NCI-H2081 treated with DMSO at 0.1 percent for 48 hours (cell line): ENCODE measurements around the gene DMRT1.

ENCODE experiments used
- DNase-seq: peaks from one replicate; lab custom pipeline; 2025; lab: John Stamatoyannopoulos, UW

The DMRT1 gene

GRCh38 chr9:971901-972500, 130.5 kb downstream of the DMRT1 start:
- DNase-seq = no peak

DNA sequence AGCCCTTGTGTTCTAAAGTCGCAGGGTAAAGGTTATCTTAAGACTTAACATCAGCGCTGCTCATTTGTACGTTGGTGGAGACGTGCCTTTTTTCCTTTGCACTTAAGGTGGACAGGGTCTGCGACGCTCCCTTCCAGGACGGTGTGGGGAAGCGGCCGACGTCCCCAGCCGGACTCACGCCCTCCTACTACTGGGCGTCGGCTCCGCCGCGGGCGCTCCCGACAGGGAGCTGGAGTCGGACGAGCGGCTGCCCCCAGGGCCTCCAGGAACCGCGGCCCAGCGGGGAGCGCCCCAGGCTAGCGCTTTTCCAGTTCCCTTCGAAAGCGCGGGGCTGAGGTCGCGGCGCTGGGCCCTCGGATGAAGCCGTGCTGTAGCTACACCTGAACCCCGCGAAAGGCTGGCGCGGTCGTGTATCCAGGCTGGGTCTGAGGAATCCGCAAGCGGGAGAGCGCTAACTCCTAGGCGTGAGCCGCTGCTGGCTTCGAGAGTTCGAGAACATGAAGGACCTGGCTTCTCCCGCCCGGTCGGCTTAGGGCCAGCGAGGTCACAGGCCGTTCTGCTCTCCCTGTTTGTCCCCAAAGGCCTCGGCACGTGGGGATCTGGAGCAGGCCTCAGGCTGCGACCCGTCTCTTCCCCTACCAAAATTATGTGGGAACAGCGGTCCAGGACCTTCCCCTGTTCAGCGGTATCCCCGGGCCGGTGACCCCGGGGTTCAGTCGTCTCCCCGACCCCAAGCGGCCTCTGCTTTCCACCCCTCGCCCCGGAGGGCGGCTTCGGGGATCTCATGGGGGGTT, 131.2 kb downstream of the DMRT1 start:
- DNase-seq = no peak

DNA sequence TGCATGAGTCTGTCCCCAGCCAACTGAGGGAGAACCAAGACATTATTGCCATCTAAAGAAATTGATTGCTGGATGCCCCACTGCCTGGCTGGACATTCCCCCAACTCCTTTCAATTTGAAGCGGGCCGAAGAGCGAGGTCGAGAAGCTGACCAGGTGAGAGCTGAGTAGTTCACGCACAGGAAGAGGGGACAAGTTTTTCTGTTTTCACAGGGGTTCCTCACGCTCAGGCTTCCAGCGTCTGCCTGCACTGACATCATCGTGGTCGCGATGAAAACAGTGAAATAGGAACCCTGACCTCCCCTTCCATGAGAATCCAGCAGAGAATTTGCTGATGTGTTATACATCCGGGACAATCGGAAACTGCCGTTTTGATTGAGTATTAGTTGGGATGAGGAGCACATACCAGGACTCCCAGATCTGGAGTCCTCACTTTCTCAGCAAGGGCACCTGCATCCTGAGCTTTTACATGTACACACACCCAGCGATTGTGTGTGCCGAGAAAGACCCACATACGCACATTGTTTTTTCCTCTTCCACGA, 131.9 kb downstream of the DMRT1 start:
- no peak for DNase-seq

DNA sequence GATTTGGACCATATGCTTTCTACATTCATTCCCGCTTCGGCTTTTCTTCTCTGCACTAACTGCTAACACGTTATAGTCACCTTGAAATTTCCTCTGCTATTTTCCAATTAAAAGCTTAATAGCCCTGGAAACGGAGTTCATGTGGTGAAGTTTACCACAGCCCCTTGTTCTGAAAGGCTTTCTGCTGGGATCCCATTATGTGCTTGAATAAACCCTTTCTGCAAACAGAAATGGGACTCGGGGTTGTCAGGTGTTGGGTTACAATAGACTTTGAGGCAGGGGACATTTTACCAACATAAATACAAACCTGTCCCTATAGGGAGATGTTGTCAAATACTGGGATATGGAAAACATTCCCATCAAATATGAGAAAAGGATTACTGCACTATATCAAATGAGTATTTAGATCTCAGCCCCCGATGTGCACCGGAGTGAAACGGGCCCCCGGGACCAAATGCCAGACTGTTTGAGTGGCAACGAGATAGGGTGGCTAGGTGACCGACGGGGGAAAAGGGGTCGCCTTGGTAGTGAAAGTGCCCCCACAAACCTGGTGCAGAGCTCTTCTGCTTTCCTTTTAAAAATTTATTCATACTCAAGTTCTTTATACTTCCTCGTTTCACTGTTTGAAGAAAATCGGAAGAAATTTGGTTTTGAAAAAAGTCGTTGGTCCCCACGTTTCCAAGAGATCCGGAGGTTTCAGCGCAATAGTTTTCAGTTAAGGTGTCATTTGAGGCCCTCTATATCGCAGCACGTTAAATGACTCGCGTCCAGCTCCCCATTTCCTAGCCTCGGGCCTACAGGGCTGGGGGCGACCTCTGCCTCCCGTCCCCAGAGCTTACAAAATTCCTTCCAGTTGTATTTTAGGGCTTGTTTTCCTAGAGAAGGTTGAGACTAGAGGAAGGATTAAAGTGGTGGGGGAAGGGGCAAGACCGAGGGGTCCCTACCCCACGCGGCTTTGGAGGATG, 132.8 kb downstream of the DMRT1 start:
- DNase-seq = no peak

DNA sequence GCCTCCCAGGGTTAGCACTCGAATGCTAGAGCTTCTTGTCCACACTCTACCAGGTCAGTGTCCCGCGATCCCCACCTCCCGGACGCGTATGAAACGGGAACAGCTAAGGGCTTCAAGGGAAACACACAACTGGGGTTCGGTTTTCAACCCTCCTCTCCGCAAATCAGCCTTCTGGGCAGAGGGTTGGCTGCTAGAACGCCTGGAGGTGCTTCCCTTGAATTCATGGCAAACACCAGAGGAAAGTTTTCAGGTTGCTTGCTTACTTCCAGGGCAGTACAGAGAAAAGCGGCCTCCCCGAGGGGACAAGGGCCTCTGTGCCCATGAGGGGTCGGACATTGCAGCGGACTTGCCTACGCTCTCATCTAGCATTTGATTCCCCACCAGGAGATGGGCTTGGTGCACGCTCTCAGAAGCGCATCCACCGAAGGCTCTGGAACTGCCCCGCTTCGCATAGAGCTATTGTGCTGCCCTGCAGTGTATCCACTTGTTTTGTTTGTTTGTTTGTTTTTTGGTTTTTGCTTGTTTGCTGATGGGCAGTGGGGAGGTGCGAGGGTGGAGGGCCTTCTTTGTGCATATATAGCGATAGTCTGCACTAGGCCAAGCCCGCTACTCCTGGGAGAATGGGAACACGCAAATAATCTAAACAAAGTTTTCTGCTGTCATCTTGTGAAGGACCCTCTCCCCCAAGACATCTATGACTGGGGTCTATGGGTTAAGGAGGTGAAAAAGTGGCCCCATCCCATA, 133.7 kb downstream of the DMRT1 start:
- DNase-seq = no peak

- no peak for DNase-seq
Measured at GRCh38 chr9:975740-976257, 134.3 kb downstream of the DMRT1 start.

DNA sequence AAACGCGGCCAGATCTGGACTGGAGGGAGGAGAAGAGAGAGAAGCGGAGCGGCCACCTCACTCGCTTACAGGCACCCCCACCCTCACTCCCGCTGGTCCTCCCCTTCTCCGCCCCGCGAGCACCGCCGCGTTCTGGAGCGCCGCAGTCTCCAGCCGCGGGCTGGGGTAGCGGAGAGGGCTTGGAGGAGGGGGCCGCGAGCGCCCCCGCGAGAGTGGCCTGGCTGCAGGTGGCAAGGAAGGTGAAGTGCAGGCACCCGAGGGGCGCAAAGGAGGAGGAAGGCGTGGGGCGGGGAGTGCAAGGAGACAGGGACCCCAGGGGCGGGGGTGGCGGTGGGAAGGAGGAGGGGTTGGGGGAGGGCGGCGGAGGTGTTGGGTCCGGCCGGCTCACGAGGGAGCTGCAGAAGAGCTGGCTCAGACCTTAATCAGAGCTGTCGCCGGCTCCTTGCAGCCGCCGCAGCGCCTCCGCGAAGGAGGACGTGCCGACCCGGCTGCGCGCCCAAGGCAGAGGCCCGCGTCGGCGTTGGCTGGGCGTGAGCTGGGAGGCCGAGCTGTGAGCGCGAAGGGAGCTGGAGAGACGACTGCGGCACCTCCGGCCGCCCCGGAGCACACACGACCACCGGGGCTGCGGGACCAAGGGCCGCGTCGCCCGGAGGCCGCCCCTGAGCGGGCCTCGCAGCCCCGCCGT, 134.9 kb downstream of the DMRT1 start, which contains the start of gene DMRT3:
Gene DMRT3 (plus strand): TSS at position 398 of the 685 bp plus-strand sequence. CDS start 347 bp downstream, outside the sequence.
- no peak for DNase-seq

DNA sequence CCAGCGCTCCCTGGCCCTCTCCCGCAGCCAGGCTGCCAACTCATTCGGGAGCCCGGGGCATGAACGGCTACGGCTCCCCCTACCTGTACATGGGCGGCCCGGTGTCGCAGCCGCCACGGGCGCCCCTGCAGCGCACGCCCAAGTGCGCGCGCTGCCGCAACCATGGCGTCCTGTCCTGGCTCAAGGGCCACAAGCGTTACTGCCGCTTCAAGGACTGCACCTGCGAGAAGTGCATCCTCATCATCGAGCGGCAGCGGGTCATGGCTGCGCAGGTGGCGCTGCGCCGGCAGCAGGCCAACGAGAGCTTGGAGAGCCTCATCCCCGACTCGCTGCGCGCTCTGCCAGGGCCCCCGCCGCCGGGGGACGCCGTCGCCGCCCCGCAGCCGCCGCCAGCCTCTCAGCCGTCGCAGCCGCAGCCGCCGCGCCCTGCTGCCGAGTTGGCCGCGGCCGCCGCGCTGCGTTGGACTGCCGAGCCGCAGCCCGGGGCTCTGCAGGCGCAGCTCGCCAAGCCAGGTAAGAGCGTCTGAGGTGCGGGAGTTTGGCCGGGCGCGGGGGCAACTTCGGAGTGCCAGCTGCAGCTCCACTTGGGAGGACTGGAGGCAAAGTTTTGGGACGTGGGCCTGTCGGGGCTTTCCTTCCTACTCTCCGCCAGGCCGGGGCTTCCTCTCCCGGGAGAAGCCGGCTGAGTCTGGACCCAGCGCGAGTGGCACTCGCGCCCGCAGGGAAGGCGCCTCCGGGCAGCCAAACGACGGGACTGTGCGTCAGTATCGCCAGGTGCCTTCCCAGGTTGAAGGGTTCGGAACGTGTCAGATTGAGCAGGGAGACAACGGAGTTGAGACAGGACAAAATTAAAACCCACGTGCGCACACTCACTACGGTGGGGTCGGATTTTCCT, 135.7 kb downstream of the DMRT1 start:
- DNase-seq = no peak

- DNase-seq = no peak
Measured at GRCh38 chr9:977838-978830, 136.6 kb downstream of the DMRT1 start.

DNA sequence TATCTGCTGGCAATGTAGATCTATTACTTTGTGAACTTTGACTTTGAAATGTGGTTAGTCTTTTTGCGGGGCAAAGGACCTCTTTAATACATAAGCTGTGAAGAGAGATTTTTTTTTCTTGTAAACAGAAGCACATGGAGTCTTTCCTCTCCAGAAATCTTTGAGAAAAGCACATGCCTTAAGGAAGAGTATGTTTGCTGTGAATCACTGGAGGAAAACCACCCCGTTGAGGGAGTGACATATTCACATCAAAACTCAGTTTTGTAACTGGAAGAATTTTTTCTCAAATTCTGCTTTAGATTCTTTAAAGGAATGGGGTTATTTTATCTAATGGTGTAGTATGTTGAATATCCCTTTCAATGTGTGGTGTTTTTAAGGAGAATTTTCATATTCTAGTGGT, 138.5 kb downstream of the DMRT1 start:
- DNase-seq = no peak

- DNase-seq = no peak
Measured at GRCh38 chr9:980640-981039, 139.1 kb downstream of the DMRT1 start.

GRCh38 chr9:981491-981898, 140.0 kb downstream of the DMRT1 start:
- DNase-seq = no peak

DNA sequence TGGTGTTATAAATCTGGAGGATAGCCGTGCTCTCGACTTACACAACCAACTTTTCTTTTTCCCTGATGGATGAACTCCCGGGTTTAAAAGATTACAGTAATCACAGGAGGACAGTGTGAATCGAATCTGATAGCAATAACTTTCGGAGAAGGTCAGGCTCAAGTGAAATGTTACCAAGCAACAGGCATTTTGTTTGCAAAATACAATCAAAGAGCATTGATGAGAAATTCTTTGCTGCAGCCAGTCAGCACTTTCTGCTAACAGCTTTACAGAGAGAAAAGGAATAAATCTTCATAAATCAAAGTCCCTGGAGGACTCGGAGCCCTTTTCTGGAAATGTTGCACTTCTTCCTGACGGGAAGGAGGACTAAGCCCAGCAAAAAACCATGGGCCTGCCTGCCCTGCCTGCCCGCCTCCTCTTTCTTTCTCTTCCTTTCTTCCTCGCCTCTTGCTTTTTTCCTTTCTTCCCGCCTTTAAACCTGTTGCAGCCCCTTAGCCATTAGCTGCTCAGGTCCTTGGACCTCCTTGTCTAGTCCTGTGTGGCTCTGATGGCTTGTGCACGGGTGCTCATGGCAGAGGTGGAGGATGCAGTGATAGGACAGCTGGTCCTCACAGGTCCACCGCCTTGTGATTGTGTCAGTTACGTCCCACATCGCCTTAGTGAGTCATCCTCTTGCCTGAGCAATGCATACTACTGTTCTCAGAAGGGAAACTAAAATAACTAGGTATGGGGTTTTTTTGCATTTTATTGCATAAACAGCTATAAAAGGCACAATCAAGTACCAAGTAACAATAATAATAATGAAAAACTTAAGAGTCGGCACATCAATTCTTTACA, 141.1 kb downstream of the DMRT1 start:
- DNase-seq = no peak

GRCh38 chr9:994005-994404, 152.5 kb downstream of the DMRT1 start:
- DNase-seq = no peak

DNA sequence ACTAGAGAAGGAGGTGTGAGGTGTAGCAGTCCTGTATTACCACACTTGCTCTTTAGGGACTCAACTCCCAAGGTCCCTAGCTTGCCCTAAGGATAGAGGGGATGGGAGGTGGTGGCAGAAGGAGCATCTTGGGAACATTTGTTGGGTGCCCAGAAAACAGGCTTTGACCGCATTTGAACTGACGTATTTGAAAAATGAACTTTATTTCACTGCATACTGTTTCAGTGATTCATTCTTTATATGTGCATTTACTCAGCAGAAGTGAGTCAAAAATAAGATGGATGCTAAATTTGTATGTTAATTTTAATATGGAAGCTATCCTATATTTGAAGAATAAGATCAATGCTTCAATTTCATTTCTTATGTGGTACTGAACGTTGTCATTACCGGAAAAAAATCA, 153.7 kb downstream of the DMRT1 start:
- DNase-seq = no peak

GRCh38 chr9:995781-996180, 154.3 kb downstream of the DMRT1 start:
- no peak for DNase-seq
